HepG2 (cell line): ENCODE measurements around the gene SLC9A9.

Source experiments
- EZH2 ChIP-seq: conservative IDR thresholded peaks from 2 replicates; pipeline ENCODE4 v1.6.1; 2012; ENCODE audit warnings: mild to moderate bottlenecking, low read depth, low read length, moderate library complexity
- SIN3A ChIP-seq: IDR thresholded peaks from 2 replicates; pipeline ENCODE4 v1.6.1; 2011; ENCODE audit warnings: low read depth, mild to moderate bottlenecking, control low read depth, low read length, borderline replicate concordance
- ZBTB38 ChIP-seq: sonication (generic); formaldehyde crosslinking; IDR thresholded peaks from 2 replicates; pipeline ENCODE4 v1.5.1; 2020; ENCODE audit warnings: mild to moderate bottlenecking, missing genetic modification reagents
- ZNF10 ChIP-seq: sonication (generic); formaldehyde crosslinking; IDR thresholded peaks from 2 replicates; pipeline ENCODE4 v1.4.0; 2020; ENCODE audit warnings: mild to moderate bottlenecking, low read depth, missing genetic modification reagents, borderline replicate concordance
- ZNF460 ChIP-seq: sonication (generic); formaldehyde crosslinking; IDR thresholded peaks from 2 replicates; pipeline ENCODE4 v1.5.1; 2020; ENCODE audit warnings: missing genetic modification reagents, mild to moderate bottlenecking, borderline replicate concordance
- TF ChIP-seq, protein P1 (sequence below): sonication (generic); formaldehyde crosslinking; IDR thresholded peaks from 2 replicates; pipeline ENCODE4 v1.5.0; 2020; ENCODE audit warnings: mild to moderate bottlenecking, missing genetic modification reagents, moderate library complexity

DNA sequence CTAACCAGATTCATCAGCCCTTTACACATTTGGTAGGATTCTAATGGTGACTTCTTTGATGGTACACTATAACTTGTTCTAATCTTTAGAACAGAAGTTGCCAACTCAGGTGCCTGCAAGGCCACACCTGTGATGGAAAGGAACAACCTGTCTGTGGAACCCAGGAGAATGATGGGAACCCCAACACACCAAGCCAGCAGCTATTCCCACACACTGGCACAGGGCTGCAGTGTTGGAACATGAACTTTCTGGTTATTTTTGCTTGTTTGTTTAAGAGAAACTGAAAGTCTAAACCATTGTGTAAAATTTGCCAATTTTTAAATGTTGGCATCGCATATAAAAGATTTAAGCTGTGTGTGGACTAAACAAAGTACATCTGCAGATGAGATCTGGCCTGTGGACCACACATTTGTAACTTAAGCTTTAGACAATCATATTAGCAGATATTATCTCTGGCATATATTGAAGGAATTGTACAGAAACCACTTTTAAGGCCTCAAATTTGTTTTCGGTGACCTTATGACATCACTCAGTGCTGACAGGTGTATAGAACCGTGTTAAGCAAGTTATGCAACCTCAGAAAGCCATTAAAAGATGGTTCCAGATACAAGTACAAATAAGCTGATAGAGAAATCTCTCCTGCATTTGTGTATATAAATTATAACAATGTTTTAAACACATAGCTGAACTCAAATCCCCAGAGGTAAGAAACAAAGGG lies 242.9 kb downstream of the SLC9A9 start:
- no peak for TF ChIP-seq ZNF460
- TF ChIP-seq ZNF10 (CRISPR knock-in tag), result no peak
- TF ChIP-seq, protein P1, sequence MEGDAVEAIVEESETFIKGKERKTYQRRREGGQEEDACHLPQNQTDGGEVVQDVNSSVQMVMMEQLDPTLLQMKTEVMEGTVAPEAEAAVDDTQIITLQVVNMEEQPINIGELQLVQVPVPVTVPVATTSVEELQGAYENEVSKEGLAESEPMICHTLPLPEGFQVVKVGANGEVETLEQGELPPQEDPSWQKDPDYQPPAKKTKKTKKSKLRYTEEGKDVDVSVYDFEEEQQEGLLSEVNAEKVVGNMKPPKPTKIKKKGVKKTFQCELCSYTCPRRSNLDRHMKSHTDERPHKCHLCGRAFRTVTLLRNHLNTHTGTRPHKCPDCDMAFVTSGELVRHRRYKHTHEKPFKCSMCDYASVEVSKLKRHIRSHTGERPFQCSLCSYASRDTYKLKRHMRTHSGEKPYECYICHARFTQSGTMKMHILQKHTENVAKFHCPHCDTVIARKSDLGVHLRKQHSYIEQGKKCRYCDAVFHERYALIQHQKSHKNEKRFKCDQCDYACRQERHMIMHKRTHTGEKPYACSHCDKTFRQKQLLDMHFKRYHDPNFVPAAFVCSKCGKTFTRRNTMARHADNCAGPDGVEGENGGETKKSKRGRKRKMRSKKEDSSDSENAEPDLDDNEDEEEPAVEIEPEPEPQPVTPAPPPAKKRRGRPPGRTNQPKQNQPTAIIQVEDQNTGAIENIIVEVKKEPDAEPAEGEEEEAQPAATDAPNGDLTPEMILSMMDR (CRISPR knock-in tag), result no peak
- no peak for TF ChIP-seq ZBTB38 (CRISPR knock-in tag)
- no peak for TF ChIP-seq EZH2
- TF ChIP-seq SIN3A, result no peak
